Mesodermal cell (in vitro differentiated cells): Measurements from ENCODE around the gene DGKE.

Source experiments
- H3K27ac ChIP-seq: 2 replicates; pipeline ENCODE4 v1.7.0; 2013; ENCODE audit warnings: mild to moderate bottlenecking, low read depth, low read length, moderate library complexity; ENCODE audit not compliant: severe bottlenecking
- H3K36me3 ChIP-seq: 2 replicates; pipeline ENCODE4 v1.7.1; 2013; ENCODE audit warnings: mild to moderate bottlenecking, low read length, moderate library complexity; ENCODE audit not compliant: control insufficient read depth, insufficient read depth
- H3K4me1 ChIP-seq: one replicate; pipeline ENCODE4 v1.7.1; 2013; ENCODE audit warnings: mild to moderate bottlenecking, low read length; ENCODE audit not compliant: insufficient read depth, control insufficient read depth, poor library complexity, severe bottlenecking
- H3K4me3 ChIP-seq: 2 replicates; pipeline ENCODE4 v1.7.0; 2013; ENCODE audit warnings: low read length, control low read depth, mild to moderate bottlenecking; ENCODE audit not compliant: insufficient read depth, poor library complexity, severe bottlenecking; ENCODE audit errors: extremely low read depth
- H3K9me3 ChIP-seq: 2 replicates; pipeline ENCODE4 v1.7.1; 2013; ENCODE audit warnings: mild to moderate bottlenecking, low read length, moderate library complexity; ENCODE audit not compliant: control insufficient read depth
- WGBS, 2 experiments: methylation state at CpG; one replicate each; pipeline ENCODE4 v1.1.5; 2013; ENCODE audit warnings: missing lambda C conversion rate in 2 of 2; ENCODE audit not compliant: insufficient coverage in 2 of 2; 5-methylcytosine and 5-hydroxymethylcytosine counted together

The DGKE gene

DNA sequence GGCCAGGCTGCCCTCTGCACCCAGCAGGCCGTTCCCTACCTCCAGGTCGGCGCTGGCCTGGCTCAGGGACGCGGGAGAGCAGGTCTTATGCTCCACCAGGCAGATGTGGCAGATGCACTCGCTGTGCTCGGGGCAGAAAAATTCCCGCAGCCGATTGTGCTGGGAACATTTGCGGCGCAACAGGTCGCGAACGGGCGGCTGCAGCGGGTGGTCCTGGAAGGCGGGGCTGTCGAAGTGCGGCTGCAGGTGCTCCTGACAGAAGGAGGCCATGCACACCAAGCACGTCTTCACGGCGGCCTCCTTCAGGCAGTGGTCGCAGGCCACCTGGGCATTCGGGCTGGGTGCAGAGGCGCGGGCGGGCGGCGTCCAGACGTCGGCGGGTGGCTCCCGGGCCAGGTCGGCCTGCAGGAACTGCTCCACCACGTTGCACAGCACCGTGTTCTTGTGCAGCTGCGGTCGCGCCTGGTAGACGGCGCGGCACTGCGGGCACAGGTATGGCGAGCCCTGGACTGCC is 79.5 kb downstream of the DGKE start:
- WGBS, 2 experiments: 7 to 8% methylated on average over 35 to 44 of the region's 44 CpGs
- Histone ChIP-seq H3K27ac (no peak overlapping the region), H3K4me3 (peak overlapping the region; percentile 57), H3K4me1 (peaks cover 10% of the 10 kb centered on the region), H3K36me3 (no peaks in the 10 kb centered on the region), H3K9me3 (peaks cover 10% of the 10 kb centered on the region)

DNA sequence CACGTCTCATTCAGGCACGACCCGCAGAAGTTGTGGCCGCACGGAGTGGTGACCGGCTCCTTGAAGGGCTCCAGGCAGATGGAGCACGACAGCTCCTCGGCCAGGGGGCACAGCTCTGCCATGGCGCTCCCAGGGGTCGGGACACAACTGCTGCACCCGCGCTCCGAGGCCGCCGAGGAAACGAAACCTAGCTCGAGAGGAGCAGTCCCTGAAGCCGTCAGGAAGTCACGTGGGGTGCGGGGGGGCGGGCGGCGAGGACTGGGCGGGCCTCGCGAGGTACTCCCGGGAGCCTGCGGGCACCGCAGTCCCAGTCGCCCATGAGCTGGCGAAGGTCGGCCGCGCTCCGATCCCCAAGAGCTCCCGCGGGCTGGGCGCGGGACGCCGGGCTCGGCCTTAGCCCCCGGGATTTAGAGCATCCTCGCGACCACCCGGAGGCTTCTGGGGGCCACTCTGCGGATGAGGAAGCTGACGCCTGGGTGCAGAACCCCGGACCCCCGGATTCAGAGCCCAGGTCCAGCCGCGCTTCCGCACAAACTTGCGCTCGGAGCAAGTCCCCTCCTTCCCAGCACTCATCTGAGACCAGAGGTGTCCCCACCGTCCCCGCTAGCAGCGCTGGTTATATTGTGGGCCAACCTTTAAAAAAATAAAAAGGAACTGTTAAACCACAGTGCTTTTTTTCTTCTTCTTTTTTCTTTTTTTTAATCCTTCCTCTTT is 80.1 kb downstream of the DGKE start, which contains the start of gene TRIM25:
TRIM25 (minus strand) TSS at position 183 of the 714 bp plus-strand sequence; CDS start at position 122, 61 bp downstream.
- Histone ChIP-seq H3K36me3 (no peaks in the 10 kb centered on the region), H3K4me3 (peak within 1 kb of the TSS; percentile 57), H3K27ac (no peak within 1 kb of the TSS), H3K4me1 (peaks cover 10% of the 10 kb centered on the region), H3K9me3 (peaks cover 10% of the 10 kb centered on the region)
- WGBS, 2 experiments: 0 to 1% methylated on average over 48 to 56 of the region's 58 CpGs

DNA sequence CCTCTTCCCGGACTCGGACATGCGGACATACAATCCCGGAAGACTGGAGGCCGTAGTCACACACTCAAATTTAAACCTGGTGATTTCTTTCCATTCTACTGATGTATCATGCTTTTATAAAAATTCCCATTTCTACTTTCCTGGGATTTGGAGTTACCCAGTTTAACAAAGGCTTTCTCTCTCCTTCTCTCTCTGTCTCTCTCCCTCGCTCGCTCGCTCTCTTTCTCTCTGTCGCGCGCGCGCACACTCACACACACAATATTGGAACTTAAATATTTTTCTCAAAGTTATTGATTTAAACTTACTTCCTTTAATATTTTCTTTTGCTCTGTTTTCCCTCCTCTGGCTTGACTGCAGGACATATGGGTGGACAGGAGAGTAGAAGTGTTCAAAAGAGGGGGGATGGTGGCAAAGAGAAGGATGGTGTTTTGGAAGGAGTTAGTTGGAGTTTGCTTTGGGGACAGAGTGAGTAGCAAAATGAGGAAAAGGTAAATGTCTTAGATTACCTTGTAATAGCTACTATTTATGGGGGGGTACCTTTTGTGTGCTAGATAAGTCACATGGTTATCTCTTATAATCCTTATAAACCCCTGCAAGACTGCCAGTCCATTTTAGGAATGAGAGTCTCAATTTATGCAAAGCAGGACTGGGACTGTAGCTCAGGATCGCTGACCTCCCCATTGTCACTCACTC is 80.8 kb downstream of the DGKE start:
- Histone ChIP-seq H3K36me3 (no peaks in the 10 kb centered on the region), H3K27ac (no peak overlapping the region), H3K4me1 (peaks cover 10% of the 10 kb centered on the region), H3K9me3 (peaks cover 10% of the 10 kb centered on the region), H3K4me3 (peak overlapping the region; percentile 57)
- WGBS, 2 experiments: 19 to 29% methylated on average over 6 to 9 of the region's 14 CpGs

DNA sequence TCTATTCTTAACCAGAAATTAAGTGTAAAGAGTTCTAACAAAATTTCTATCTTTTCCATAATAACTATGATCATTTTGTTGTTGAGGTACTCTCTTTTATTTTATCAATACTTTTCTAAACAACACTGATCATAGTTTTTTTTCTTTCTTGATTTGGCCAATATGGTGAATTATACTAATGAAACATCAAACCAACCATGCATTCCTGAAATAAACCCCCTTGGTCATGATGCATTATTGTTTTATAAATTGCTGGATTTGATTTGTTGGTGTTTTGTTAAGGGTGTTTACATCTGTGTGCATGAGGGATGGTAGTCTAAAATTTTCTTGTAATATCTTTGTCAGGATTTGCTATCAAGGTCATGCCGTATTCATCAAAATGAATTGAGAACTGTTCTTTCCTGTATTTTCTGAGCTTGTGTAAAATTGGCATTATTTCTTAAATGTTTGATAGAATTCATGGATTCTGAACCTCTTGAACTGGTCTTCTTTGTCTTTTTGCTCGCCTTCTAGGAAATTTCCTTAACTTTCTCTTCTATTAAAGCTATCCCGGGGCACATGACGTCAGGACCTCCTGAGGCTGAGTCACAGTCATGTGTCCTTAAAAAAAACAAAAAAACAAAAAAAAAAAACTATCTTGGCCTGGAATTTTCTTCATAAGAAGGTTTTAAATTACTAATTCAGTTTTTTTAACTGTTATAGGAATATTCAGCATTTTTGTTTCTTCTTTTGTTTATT is 83.8 kb downstream of the DGKE start:
- Histone ChIP-seq H3K27ac (no peak overlapping the region), H3K4me3 (no peak overlapping the region), H3K36me3 (no peaks in the 10 kb centered on the region), H3K9me3 (peaks cover 10% of the 10 kb centered on the region), H3K4me1 (peaks cover 10% of the 10 kb centered on the region)
- whole genome bisulfite sequencing, 2 experiments: 92 to 100% methylated on average over 1 to 2 of the region's 4 CpGs

DNA sequence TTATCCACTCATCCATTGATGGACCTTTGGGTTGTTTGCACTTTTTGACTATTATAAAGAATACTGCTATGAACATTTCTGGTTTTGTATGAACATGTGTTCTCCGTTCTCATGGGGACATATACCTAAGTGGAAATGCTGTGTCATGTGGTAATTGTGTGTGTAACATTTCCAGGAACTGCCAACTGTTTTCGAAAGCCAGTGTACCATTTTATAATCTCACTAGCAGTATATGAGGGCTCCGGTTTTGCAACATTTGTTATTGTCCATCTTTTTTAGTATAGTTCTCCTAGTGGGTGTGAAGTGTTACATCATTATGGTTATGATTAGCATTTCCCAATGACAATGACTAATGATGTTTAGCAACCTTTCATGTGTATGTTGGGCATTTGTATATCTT is 85.0 kb downstream of the DGKE start:
- Histone ChIP-seq H3K4me3 (no peak overlapping the region), H3K27ac (no peak overlapping the region), H3K4me1 (peaks cover 10% of the 10 kb centered on the region), H3K36me3 (no peaks in the 10 kb centered on the region), H3K9me3 (peaks cover 10% of the 10 kb centered on the region)
- no CpG with 5 or more reads among the region's 3 CpGs for WGBS, 2 experiments
